ENCODE measurements around the gene FTO.
A peak's percentile ranks its signal among the peaks of the same experiment; 100 is the strongest.

Gene FTO

GRCh38 chr16:53944025-53944424 is 240.1 kb downstream of the FTO start:
- DNase-seq = peak; percentile 49

GRCh38 chr16:53945996-53946395 is 242.0 kb downstream of the FTO start:
- peak; percentile 59 for DNase-seq

GRCh38 chr16:53946746-53947386 is 242.9 kb downstream of the FTO start:
- DNase-seq = no peak

GRCh38 chr16:53947642-53948041 is 243.7 kb downstream of the FTO start:
- no peak for DNase-seq

DNA sequence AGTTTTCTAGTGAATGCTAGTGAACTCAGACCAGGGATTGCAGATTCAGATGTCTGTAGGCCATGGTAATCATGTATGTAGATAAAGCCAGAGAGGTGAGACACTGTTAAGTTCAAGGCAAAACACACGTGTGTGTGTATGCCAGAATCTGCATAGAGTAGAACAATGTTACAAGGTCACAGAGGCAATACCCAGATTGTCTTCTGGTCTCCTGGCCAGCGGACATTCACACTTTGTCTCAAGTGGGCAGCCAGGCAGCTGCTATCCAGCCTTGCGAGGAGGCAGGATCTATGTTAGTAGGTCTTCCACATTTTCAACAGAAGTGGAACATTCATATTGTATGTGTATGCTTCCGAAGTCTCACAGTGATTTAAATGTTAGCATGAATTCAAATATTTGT is 244.4 kb downstream of the FTO start:
- no peak for DNase-seq

DNA sequence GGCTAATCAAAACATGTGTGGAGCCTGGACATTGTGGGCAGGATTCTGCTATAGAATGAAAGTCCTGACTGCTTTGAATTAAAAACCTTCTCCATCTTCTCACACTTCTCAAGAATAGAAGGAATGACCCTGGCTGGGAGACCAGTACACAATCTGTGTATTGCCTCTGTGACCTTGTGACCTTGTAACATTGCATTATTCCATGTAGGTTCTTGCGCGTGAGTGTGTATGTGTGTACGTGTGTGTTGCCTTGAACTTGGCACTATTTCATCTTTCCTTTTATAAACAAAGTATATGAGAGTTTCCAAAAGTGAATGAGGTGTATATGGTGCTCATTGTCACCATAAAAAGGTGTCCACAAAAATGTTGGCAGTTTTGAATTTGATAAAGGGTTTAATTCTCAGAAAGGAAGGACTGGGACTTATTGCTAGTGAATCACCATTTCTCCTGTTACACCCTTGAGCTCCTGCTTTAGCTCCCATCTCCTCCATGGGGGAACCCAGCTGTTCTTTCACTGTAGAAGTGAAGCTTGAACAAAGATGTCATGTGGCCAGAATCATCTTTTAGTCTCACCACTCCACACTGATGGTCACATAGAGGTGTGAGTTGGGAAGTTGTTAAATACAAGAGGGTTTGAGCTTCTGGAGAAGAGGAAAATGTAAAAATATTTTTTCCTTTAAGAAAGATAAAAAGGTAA is 244.9 kb downstream of the FTO start:
- no peak for DNase-seq

GRCh38 chr16:53949715-53950410 is 245.9 kb downstream of the FTO start:
- no peak for DNase-seq

DNA sequence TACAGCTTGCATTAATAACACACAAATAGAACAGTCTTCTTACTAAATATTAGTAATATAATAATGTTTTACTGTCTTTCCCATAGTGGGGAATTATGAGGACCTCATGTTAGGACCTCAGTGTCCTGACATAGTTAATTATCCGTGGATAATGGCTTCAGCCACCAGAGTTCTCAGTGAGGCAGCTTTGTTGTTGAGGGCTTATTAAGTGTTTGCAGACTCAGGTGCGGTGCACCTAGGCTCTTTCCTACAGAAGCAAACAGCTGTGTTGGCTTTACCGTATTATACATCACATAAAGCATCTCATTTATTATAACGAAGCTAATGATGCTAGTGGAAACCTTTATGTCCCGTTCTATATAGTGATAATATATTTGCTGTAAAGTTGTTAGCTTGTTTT is 246.7 kb downstream of the FTO start:
- DNase-seq = no peak

DNA sequence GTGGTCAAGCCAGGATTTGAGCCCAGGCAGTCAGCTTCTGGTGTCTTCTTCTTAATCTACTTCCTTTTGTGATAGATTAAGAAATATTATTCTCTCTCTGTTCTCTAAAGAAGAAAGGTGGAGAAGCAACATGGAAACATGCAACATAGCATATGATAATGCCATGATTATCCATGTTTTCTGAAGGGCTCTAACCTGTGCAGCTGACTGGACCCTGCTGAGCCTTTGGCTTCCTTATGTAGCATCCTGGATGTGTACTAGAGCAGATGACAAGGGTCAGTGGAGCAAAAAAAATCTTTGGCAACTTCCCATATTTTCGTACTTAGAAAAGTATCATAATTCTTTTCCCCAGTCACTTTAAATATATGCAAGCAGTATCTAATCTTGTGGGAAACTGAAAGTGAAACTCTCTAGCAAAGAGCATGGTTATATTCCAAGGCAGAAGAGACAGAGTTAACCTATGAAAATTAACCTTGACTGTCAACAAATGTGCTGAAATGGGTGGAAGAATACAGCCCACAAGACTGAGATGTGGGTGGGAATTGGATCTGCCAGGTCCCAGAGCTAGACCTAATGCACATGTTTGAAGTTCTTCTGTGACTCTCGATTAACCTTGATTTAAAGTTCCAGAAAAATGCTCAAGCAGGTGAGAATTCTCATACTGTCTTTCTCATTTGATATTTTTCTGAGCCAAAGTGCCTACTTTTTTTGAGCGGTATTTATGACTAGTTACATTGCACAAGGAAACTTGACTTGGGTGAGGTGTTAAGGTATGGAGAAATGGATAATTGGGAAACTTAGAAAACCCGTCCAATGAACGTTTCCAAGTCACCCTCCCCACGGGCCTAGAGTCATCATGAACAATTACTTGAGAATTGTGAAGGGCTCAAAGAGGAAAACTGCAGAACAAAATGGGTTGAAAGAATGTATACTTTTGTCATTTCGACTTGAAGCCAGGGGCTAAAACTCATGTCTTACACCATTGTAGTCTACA is 248.6 kb downstream of the FTO start:
- DNase-seq = peak; percentile 20

- no peak for DNase-seq
Observed at GRCh38 chr16:53953336-53953735, 249.4 kb downstream of the FTO start.

DNA sequence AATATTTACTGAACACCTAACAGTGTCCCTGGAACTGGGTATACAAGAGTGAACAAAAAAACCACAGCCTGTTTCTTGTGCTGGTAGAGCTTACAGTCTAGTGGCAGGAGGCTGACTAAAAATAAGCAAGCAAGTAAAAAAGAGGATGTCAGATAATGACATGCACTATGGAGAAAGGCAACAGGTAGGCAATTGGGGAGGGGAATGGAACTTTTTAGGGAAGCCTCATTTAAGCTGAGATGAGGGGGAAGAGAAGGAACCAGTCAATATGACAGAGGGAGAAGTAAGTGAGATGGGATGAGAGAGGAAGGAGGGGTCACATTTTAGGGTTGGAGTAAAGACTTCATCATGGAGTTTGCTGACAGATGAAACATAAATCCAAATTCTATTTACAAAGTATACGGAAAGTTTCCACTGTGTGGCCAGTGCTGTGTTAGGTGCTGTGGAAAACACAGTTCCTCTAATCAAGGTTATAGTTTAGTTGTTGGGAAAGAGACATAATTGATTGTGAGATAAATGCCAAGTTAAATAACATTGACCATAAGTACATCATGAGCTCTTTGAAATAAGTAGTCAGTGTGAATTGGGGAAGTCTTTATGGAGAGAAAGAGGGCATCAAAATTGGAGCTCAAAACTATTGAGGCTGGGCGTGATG is 251.4 kb downstream of the FTO start:
- DNase-seq = no peak

DNA sequence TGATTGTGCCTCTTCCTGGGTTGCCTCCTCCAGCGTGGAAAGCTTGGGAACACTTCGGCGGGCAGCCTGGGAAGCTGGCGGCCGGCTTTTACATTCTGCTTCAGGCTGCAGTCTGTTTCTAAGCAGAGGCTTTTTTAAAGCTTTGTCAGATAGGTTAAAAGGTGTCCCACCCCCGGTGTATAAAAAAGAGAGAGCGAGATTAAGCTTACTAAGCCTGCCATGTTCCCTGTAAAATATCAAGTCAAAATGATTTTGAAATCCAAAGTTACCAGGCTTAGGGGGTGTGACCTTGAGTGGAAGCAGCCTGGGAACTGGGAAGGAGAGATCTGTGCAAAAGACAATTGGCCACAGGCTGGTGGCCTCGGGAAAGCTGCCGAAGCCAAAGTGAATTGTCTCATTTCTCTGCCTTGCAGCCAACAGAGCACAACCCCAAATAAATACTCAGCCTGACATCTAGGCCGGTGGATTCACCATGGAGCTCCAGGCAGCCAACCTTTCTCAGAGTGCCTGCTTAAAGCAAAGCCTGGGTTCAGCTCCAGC is 254.5 kb downstream of the FTO start:
- DNase-seq = no peak

- DNase-seq = no peak
Observed at GRCh38 chr16:53960050-53960812, 256.3 kb downstream of the FTO start.

DNA sequence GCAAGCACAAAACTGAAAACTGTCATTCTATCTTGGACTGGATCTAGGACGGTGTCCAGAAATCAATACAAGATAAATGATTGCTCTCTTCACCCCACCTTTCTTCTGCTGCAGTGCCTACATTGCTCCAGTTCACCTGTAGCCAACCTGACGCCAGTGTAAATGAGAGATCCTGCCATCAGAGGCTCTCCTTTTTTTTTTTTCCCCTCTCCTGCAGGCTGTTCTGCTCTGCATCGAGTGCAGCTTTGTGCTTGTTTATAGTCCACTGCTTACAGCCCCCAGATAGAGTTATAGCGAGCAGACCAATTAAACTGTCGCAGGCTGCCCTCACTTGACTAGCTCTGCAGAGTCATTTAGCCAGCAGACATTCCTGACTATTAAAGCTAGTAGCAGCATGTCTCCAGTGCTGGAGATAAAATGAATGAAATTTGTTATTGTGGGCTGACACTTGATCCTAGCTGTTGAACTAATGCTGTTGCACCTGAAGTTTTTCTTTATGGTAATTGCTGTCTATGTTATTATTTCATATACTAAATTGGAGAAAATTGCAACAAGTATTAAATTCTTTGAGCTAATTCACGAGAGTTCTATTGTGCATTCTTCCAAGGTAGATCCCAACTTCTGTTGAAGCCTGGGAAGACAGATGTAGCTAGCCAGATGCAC is 257.1 kb downstream of the FTO start:
- DNase-seq = no peak

GRCh38 chr16:53962041-53962440 is 258.1 kb downstream of the FTO start:
- DNase-seq = no peak

DNA sequence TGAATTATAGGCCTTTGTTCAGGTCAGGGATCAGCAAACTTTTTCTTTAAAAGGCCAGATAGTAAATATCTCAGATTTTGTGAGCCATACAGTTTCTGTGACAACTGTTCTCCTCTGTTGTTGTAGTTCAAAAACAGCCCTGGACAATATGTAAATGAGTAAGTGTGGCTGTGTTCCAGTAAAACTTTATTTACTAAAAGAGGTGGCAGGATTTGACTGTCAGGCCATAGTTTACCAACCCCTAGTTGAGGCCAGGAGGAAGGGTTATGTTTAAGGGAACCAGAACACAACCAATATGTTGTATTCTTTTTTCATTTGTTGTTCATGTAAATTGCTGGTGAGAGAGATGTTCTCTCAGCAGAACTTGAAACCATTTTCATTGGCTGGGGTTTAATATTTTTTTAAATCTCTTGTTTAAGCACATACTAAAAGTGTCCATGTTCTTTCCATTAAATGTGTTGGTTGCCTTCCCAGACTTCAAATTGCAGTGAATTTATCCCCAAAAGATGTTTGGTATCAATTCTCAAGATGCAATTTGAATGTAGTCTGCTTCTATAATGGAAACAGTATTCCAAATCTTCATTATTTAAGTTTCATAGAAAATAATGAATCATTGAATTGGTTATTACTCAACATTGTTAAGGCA is 260.3 kb downstream of the FTO start:
- no peak for DNase-seq

DNA sequence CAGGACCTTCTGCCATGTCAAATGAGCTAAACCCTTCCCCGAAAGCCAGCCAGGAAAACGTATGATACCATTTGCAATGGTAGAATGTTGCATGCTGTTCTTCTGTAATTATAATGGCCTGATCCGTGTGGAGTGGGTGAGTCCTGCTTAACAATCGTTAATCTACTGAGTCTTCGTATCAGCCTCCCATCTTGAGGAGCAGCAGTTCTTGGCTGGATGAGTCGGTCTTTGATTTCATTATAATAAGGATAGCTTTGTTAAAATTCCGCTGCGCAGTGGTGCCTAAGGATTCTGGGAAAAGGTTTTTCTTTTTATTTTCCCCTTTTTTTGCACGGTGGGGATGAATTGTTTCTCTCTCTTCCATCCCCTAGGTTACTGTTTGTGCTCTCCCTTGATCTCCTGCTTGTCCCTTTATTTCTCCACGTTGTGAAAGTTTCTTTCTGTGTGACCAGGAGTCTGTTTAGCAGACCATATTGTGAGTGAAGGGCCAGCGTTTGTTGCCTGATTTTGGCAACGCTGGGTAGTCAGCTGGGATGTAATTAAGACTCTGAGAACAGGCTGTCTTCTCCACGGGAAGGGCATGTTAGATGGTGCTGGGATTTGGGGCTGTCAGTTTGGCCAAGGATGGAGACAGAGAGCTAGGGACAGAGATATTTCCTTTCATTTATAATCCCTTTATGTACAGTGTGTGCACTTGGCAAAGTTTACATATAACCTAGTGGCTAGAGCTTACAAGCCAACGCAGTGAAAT is 263.0 kb downstream of the FTO start:
- no peak for DNase-seq

- no peak for DNase-seq
Observed at GRCh38 chr16:53967572-53967971, 263.6 kb downstream of the FTO start.

GRCh38 chr16:53968454-53968853 is 264.5 kb downstream of the FTO start:
- DNase-seq = peak; percentile 67
